ENCODE results near the gene CYP4B1. TPM values are rescaled to one million over a fixed set of nuclear protein-coding genes. Genes with fewer than 3 reads are reported as not detected.

CYP4B1 gene
- not detected in 2 replicates for total RNA-seq

GRCh38 chr1:46798810-46799209 is at the start of gene CYP4B1:
Gene CYP4B1 (plus strand): TSS chr1:46799046. CDS start chr1:46799082, 36 bp downstream.

Other genes with a start within 250 kb of the CYP4B1 start
- gene KNCN, start 247.4 kb upstream of the CYP4B1 start, total RNA-seq: not detected in 2 replicates
- 16.9 and 20.6 TPM in 2 replicates for gene MKNK1, start 194.8 kb upstream of the CYP4B1 start, total RNA-seq
- 9.1 and 12.5 TPM in 2 replicates for gene MOB3C, start 182.2 kb upstream of the CYP4B1 start, total RNA-seq
- 41.0 and 45.9 TPM in 2 replicates for gene ATPAF1, start 130.7 kb upstream of the CYP4B1 start, total RNA-seq
- gene TEX38, start 127.2 kb upstream of the CYP4B1 start, total RNA-seq: not detected in 2 replicates
- 12.3 and 19.4 TPM in 2 replicates for gene EFCAB14, start 79.9 kb upstream of the CYP4B1 start, total RNA-seq
- gene CYP4A11, start 142.4 kb downstream of the CYP4B1 start, total RNA-seq: not detected in 2 replicates
- gene CYP4X1, start 224.6 kb downstream of the CYP4B1 start, total RNA-seq: not detected in 2 replicates

Measured in bronchial smooth muscle cell (primary cell).